Activated naive CD4-positive, alpha-beta T cell treated with anti-CD3 and anti-CD28 coated beads, Interleukin-2, amount 50 U/mL, for 72 hours (primary cell): ENCODE data around the gene CALHM6. TPM values are rescaled to one million over a fixed set of nuclear protein-coding genes. Genes with fewer than 3 reads are reported as not detected.
"Not testable (repeated sequence)": the region's sequence is repeated elsewhere in the genome, so short reads cannot be mapped to it uniquely, and the experiment has no call there.

ENCODE experiments used
- ATAC-seq, 2 donors: fragments of 150-1000 bp; cut with Tn5 transposase; 2 replicates each; pipeline ENCODE4 v1.10.0; 2021; ENCODE audit warnings: mild to moderate bottlenecking in 2 of 2, moderate library complexity in 2 of 2
- DNase-seq, 2 donors: peaks; one replicate each; pipeline ENCODE4 v3.0.0; 2021 to 2022; ENCODE audit warnings: low spot score in 2 of 2
- H3K27ac Mint-ChIP-seq, 2 donors: one replicate each; pipeline ENCODE4 v1.8.0; 2022; ENCODE audit warnings: mild to moderate bottlenecking in 2 of 2, mixed read lengths in 2 of 2
- H3K36me3 Mint-ChIP-seq, 2 donors: one replicate each; pipeline ENCODE4 v1.8.0; 2022; ENCODE audit warnings: mixed read lengths in 2 of 2
- H3K9me3 Mint-ChIP-seq, 2 donors: one replicate each; pipeline ENCODE4 v1.8.0; 2022; ENCODE audit warnings: mixed read lengths in 2 of 2
- total RNA-seq, 2 donors: library from RNA; stranded (reverse); gene quantifications; one replicate each; pipeline ENCODE4 v1.2.3, GENCODE V29; 2022

The CALHM6 gene
- total RNA-seq, 2 donors from 2014 or later = 0.71 to 13.9 TPM

- ATAC-seq, H3K9me3 Mint-ChIP-seq, H3K36me3 Mint-ChIP-seq, DNase-seq, H3K27ac Mint-ChIP-seq: not testable (repeated sequence)
Measured at GRCh38 chr6:116495161-116495560, 34.0 kb downstream of the CALHM6 start.

GRCh38 chr6:116497113-116497676, 36.0 kb downstream of the CALHM6 start:
- peaks cover 0 to 4% of the 10 kb centered on the region in 2 donors for H3K9me3 Mint-ChIP-seq
- ATAC-seq (no peak), DNase-seq (no peak)
- no peak overlapping the region for H3K27ac Mint-ChIP-seq
- H3K36me3 Mint-ChIP-seq = peaks cover 0 to 8% of the 10 kb centered on the region in 2 donors

GRCh38 chr6:116500969-116501433, 39.8 kb downstream of the CALHM6 start:
- Mint-ChIP-seq H3K27ac (no peak overlapping the region), H3K9me3 (peaks cover 7 to 11% of the 10 kb centered on the region in 2 donors), H3K36me3 (peaks cover 0 to 21% of the 10 kb centered on the region in 2 donors)
- DNase-seq = no peak
- no peak for ATAC-seq

- Mint-ChIP-seq H3K36me3 (peaks cover 0 to 18% of the 10 kb centered on the region in 2 donors), H3K9me3 (peaks cover 6 to 7% of the 10 kb centered on the region in 2 donors), H3K27ac (no peak overlapping the region)
- ATAC-seq = no peak
- no peak for DNase-seq
Measured at GRCh38 chr6:116507324-116507723, 46.1 kb downstream of the CALHM6 start.

GRCh38 chr6:116508527-116508926, 47.4 kb downstream of the CALHM6 start:
- Mint-ChIP-seq H3K9me3 (peaks cover 3 to 6% of the 10 kb centered on the region in 2 donors), H3K27ac (no peak overlapping the region), H3K36me3 (peaks cover 0 to 14% of the 10 kb centered on the region in 2 donors)
- DNase-seq = no peak
- ATAC-seq = no peak

- Mint-ChIP-seq H3K9me3 (no peaks in the 10 kb centered on the region), H3K27ac (no peak within 1 kb of the TSS), H3K36me3 (peaks cover 0 to 6% of the 10 kb centered on the region in 2 donors)
- ATAC-seq (no peak), DNase-seq (no peak)
Measured at GRCh38 chr6:116511424-116512110, 50.4 kb downstream of the CALHM6 start, which contains the start of gene CALHM5. Gene CALHM5 (plus strand): TSS chr6:116511639. CDS start chr6:116511697, 58 bp downstream.

GRCh38 chr6:116512111-116512559, 51.0 kb downstream of the CALHM6 start:
- Mint-ChIP-seq H3K27ac (no peak overlapping the region), H3K36me3 (peaks cover 0 to 6% of the 10 kb centered on the region in 2 donors)
- ATAC-seq = no peak

GRCh38 chr6:116512734-116513133, 51.6 kb downstream of the CALHM6 start:
- Mint-ChIP-seq H3K27ac (no peak overlapping the region), H3K9me3 (no peaks in the 10 kb centered on the region)
- ATAC-seq = no peak

More at GRCh38 chr6:116512111-116512559, 51.0 kb downstream of the CALHM6 start:
- DNase-seq = no peak
- no peaks in the 10 kb centered on the region for H3K9me3 Mint-ChIP-seq

More at GRCh38 chr6:116512734-116513133, 51.6 kb downstream of the CALHM6 start:
- peaks cover 0 to 6% of the 10 kb centered on the region in 2 donors for H3K36me3 Mint-ChIP-seq
- DNase-seq = no peak

Other genes starting within 250 kb of the CALHM6 start
- 10 to 100 TPM in 1 of 2 donors, 1 to 10 TPM in 1; 6.1 to 13.2 TPM for gene TSPYL4, start 207.3 kb upstream of the CALHM6 start, total RNA-seq
- 10 to 100 TPM; 35.9 to 59.2 TPM for gene TSPYL1, start 181.4 kb upstream of the CALHM6 start, total RNA-seq
- gene DSE, start 90.4 kb upstream of the CALHM6 start, total RNA-seq = 1 to 10 TPM; 5.8 to 6.0 TPM
- not detected for gene CALHM5, start 50.3 kb downstream of the CALHM6 start, total RNA-seq
- gene TRAPPC3L, start 84.3 kb downstream of the CALHM6 start, total RNA-seq = not detected
- gene CALHM4, start 92.4 kb downstream of the CALHM6 start, total RNA-seq = not detected
- gene RWDD1, start 110.1 kb downstream of the CALHM6 start, total RNA-seq = 10 to 100 TPM; 18.0 to 33.7 TPM
- under 1 TPM in 1 of 2 donors, not detected in 1; 0.12 TPM for gene RSPH4A, start 155.1 kb downstream of the CALHM6 start, total RNA-seq
- 10 to 100 TPM; 22.8 to 35.6 TPM for gene ZUP1, start 207.4 kb downstream of the CALHM6 start, total RNA-seq
- 1 to 10 TPM; 7.8 to 8.7 TPM for gene KPNA5, start 219.8 kb downstream of the CALHM6 start, total RNA-seq